H1 (cell line): ENCODE results near the gene CCDC192. TPM values are rescaled to one million over a fixed set of nuclear protein-coding genes. Genes with fewer than 3 reads are reported as not detected.

Experiments
- ASH2L ChIP-seq: fragments of 200-600, 300-600 bp; sonication (generic); IDR thresholded peaks from one replicate; pipeline ENCODE4 v1.7.1; 2017; ENCODE audit warnings: low read length
- BACH1 ChIP-seq: IDR thresholded peaks from 2 replicates; pipeline ENCODE4 v1.6.1; 2012; ENCODE audit warnings: low read length, improper control_type of control experiment
- GABPA ChIP-seq: IDR thresholded peaks from 2 replicates; pipeline ENCODE4 v1.6.1; 2011; ENCODE audit warnings: mild to moderate bottlenecking, low read length, moderate library complexity, borderline replicate concordance; ENCODE audit not compliant: insufficient read depth
- NANOG ChIP-seq: IDR thresholded peaks from 2 replicates; pipeline ENCODE4 v1.6.1; 2011; ENCODE audit warnings: low read length, low read depth, mild to moderate bottlenecking, inconsistent platforms; ENCODE audit not compliant: insufficient read depth, poor library complexity, severe bottlenecking
- RNF2 ChIP-seq: fragments of 200-900, 300-1000 bp; sonication (generic); IDR thresholded peaks from 2 replicates; pipeline ENCODE4 v1.7.1; 2016; ENCODE audit warnings: borderline replicate concordance, low read depth, mild to moderate bottlenecking, antibody characterized with exemption, low read length; ENCODE audit not compliant: poor library complexity, severe bottlenecking; ENCODE audit errors: missing control alignments
- polyA plus RNA-seq, 7 experiments: library from polyadenylated mRNA; depleted of rRNA in 3 of 7; stranded (reverse) in 5 of 7; unstranded in 2 of 7; fragments of >200 nt in 5 of 7; fragments of 200-250 nt in 2 of 7; gene quantifications; 1 replicate in 5 of 7; 2 replicates in 1 of 7; 4 replicates in 1 of 7; pipeline versions ENCODE4 v1.2.1 to v1.2.3, GENCODE V29; 2011 to 2013; ENCODE audit warnings: missing spikeins in 2 of 7, mixed read lengths in 2 of 7
- total RNA-seq: library from RNA; stranded (reverse); fragmentation: NEBNext Ultra II Directional; extraction: Animal tissue kit (Norgen Biotek cat#: 25700); gene quantifications from 2 replicates; pipeline ENCODE4 v1.2.1, GENCODE V29; 2021

The CCDC192 gene
- total and polyA plus RNA-seq, 2 of the 8 experiments (the other 6 are each of a cell fraction or from before 2014, with no cell fraction given): 0.61 TPM; not detected in 1

DNA sequence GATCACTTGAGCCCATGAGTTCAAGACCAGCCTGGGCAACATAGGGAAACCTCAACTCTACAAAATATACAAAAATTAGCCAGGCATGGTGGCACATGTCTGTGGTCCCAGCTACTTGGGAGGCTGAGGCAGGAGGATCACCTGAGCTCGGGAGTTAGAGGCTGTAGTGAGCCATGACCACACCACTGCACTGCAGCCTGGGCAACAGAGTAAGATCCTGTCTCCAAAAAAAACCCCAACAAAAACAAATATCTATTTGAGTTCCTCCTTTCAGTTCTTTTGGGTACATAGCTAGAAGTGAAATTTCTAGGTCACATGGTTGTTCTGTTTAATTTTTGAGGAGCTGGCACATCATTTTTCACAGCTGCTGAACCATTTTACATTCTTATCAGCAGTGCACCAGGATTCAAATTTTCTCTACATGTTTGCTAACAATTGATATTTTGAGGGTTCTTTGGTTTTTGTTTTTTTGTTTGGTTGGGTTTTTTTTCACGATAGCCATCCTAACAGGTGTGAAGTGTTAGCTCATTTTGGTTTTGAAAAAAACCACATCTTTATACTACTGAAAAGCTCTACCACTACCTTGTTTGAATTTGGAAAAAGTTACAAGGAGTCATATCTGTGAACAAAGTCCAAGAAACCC lies 203.5 kb downstream of the CCDC192 start (continued):
- TF ChIP-seq NANOG (no peak), GABPA (no peak), RNF2 (no peak), BACH1 (no peak), ASH2L (no peak)
